Neural cell (in vitro differentiated cells): ENCODE measurements around the gene HLA-E.

ENCODE experiments used
- CTCF ChIP-seq: fragments of 450-650 bp; IDR thresholded peaks from 2 replicates; pipeline ENCODE4 v1.5.1; 2014; ENCODE audit warnings: antibody characterized with exemption, mild to moderate bottlenecking, moderate library complexity; ENCODE audit not compliant: poor library complexity, severe bottlenecking
- EP300 ChIP-seq: fragments of 450-650 bp; conservative IDR thresholded peaks from 2 replicates; pipeline ENCODE4 v1.6.1; 2014; ENCODE audit warnings: antibody characterized with exemption, mild to moderate bottlenecking, moderate library complexity; ENCODE audit not compliant: poor library complexity, severe bottlenecking
- EZH2 ChIP-seq: fragments of 200-600, 300-800 bp; shearing (Covaris generic), sonication (generic); IDR thresholded peaks from 2 replicates; pipeline ENCODE4 v1.6.1; 2014; ENCODE audit warnings: antibody characterized with exemption, low read length, borderline replicate concordance, mild to moderate bottlenecking; ENCODE audit not compliant: insufficient read depth, poor library complexity, severe bottlenecking
- MXI1 ChIP-seq: fragments of 450-650 bp; conservative IDR thresholded peaks from 2 replicates; pipeline ENCODE4 v1.6.1; 2014; ENCODE audit warnings: antibody characterized with exemption, mild to moderate bottlenecking; ENCODE audit not compliant: poor library complexity, severe bottlenecking
- POLR2AphosphoS5 ChIP-seq: IDR thresholded peaks from 2 replicates; pipeline ENCODE4 v1.6.1; 2012
- RAD21 ChIP-seq: fragments of 450-650 bp; conservative IDR thresholded peaks from 2 replicates; pipeline ENCODE4 v1.6.1; 2014; ENCODE audit warnings: antibody characterized with exemption, mild to moderate bottlenecking, moderate library complexity
- REST ChIP-seq: IDR thresholded peaks from 2 replicates; pipeline ENCODE4 v1.6.1; 2012; ENCODE audit warnings: borderline replicate concordance
- TAF1 ChIP-seq: IDR thresholded peaks from 2 replicates; pipeline ENCODE4 v1.6.1; 2012; ENCODE audit warnings: low read depth

DNA sequence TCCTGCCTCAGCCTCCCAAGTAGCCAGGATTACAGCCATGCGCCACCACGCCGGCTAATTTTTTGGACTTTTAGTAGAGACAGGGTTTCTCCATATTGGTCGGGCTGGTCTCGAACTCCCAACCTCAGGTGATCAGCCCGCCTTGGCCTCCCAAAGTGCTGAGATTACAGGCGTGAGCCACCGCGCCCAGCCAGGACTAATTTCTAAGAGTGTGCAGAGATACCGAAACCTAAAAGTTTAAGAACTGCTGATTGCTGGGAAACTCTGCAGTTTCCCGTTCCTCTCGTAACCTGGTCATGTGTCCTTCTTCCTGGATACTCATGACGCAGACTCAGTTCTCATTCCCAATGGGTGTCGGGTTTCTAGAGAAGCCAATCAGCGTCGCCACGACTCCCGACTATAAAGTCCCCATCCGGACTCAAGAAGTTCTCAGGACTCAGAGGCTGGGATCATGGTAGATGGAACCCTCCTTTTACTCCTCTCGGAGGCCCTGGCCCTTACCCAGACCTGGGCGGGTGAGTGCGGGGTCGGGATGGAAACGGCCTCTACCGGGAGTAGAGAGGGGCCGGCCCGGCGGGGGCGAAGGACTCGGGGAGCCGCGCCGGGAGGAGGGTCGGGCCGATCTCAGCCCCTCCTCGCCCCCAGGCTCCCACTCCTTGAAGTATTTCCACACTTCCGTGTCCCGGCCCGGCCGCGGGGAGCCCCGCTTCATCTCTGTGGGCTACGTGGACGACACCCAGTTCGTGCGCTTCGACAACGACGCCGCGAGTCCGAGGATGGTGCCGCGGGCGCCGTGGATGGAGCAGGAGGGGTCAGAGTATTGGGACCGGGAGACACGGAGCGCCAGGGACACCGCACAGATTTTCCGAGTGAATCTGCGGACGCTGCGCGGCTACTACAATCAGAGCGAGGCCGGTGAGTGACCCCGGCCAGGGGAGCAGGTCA, at the start of gene HLA-E:
- no peak for TF ChIP-seq CTCF
- TF ChIP-seq EP300, result no peak
- no peak for TF ChIP-seq POLR2AphosphoS5
- no peak for TF ChIP-seq EZH2
- TF ChIP-seq RAD21, result no peak
- TF ChIP-seq REST, result no peak
- TF ChIP-seq MXI1, result no peak
- no peak for TF ChIP-seq TAF1
